ENCODE results near the gene ELSPBP1.
"Not testable (repeated sequence)": the region's sequence is repeated elsewhere in the genome, so short reads cannot be mapped to it uniquely, and the experiment has no call there.

The ELSPBP1 gene

GRCh38 chr19:47994209-47994802 is at the start of gene ELSPBP1:
ELSPBP1 (plus strand) TSS chr19:47994632; CDS start chr19:48008668, 14,036 bp downstream.
- no peak for DNase-seq

GRCh38 chr19:47949852-47950521 is 44.4 kb upstream of the ELSPBP1 start:
- not testable (repeated sequence) for DNase-seq

GRCh38 chr19:47952132-47952531 is 42.3 kb upstream of the ELSPBP1 start:
- DNase-seq, result not testable (repeated sequence)

- DNase-seq, result not testable (repeated sequence)
Observed at GRCh38 chr19:47955936-47956335, 38.5 kb upstream of the ELSPBP1 start.

GRCh38 chr19:47973529-47973928 is 20.9 kb upstream of the ELSPBP1 start:
- DNase-seq, result no peak

GRCh38 chr19:47991191-47991808 is 3.1 kb upstream of the ELSPBP1 start:
- no peak for DNase-seq

GRCh38 chr19:47992070-47992469 is 2.4 kb upstream of the ELSPBP1 start, which contains the start of gene BSPH1:
BSPH1 (minus strand) TSS chr19:47992170; CDS start chr19:47992081, 89 bp downstream.
- DNase-seq, result no peak

- no peak for DNase-seq
Observed at GRCh38 chr19:47996230-47996727, 1.8 kb downstream of the ELSPBP1 start.

GRCh38 chr19:47998800-47999199 is 4.4 kb downstream of the ELSPBP1 start:
- no peak for DNase-seq

- DNase-seq, result no peak
Observed at GRCh38 chr19:48000846-48001245, 6.4 kb downstream of the ELSPBP1 start.

GRCh38 chr19:48004236-48004635 is 9.8 kb downstream of the ELSPBP1 start:
- DNase-seq, result no peak

GRCh38 chr19:48006762-48007161 is 12.3 kb downstream of the ELSPBP1 start:
- no peak for DNase-seq

GRCh38 chr19:48010932-48011758 is 16.7 kb downstream of the ELSPBP1 start:
- no peak for DNase-seq

GRCh38 chr19:48020686-48021085 is 26.3 kb downstream of the ELSPBP1 start:
- no peak for DNase-seq

GRCh38 chr19:48023011-48023410 is 28.6 kb downstream of the ELSPBP1 start:
- no peak for DNase-seq

- no peak for DNase-seq
Observed at GRCh38 chr19:48023518-48023917, 29.1 kb downstream of the ELSPBP1 start.

- no peak for DNase-seq
Observed at GRCh38 chr19:48025480-48025879, 31.0 kb downstream of the ELSPBP1 start.

GRCh38 chr19:48029431-48029830 is 35.0 kb downstream of the ELSPBP1 start:
- DNase-seq, result no peak

GRCh38 chr19:48030073-48030472 is 35.6 kb downstream of the ELSPBP1 start:
- DNase-seq, result no peak

GRCh38 chr19:48033604-48034003 is 39.2 kb downstream of the ELSPBP1 start:
- DNase-seq, result no peak

GRCh38 chr19:48036765-48037164 is 42.3 kb downstream of the ELSPBP1 start:
- DNase-seq, result no peak

- no peak for DNase-seq
Observed at GRCh38 chr19:48041877-48042580, 47.6 kb downstream of the ELSPBP1 start.
